ENCODE data around the gene TMEM134. TPM values are rescaled to one million over a fixed set of nuclear protein-coding genes. Genes with fewer than 3 reads are reported as not detected.
"Not testable (repeated sequence)": the region's sequence is repeated elsewhere in the genome, so short reads cannot be mapped to it uniquely, and the experiment has no call there.

The TMEM134 gene, protein sequence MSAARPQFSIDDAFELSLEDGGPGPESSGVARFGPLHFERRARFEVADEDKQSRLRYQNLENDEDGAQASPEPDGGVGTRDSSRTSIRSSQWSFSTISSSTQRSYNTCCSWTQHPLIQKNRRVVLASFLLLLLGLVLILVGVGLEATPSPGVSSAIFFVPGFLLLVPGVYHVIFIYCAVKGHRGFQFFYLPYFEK
- 85.3 TPM for total RNA-seq
- long read RNA-seq, transcript TMEM134-202 (6 exons, 823 nt), result minor isoform, 7 of 63 reads
- long read RNA-seq, transcript TMEM134-201 (7 exons, 3,534 nt), result major isoform, 28 of 63 reads
- long read RNA-seq, partial matches to known transcripts, result 0 of 63 reads
- long read RNA-seq, other reads (novel, unspliced or antisense), result 25 of 63 reads

DNA sequence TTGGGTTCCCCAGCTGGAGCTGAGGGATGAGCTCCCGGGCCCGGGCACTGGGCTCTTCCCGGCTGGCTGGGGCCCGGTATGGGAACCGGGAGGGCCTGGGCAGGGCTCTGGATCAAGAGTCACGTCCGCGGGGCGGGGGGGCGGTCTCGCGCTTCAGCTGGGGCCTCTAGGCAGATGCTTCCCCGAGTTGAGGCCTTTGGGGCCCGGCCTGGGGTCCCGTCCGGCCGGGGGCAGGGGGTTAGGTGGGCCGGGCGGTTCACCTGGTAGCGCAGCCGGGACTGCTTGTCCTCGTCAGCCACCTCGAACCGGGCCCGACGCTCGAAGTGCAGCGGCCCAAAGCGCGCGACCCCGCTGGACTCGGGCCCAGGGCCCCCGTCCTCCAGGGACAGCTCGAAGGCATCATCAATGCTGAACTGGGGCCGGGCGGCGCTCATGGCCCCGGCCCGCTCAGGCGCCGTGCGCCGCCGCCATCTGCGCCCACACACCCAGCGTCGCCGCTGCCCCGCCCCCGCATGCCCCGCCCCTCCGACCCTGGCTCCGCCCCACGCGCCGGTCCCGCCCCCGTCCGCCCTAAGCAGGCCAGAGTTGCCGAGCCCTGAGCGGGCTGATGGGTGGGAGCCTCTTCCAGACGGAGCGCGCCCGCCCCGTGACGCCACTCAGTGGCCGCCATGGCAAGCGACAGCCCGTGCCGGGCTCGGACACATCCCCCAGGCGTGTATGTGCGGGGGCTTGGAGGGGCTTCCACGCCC is at the start of gene TMEM134:
Gene TMEM134, minus strand, starts transcription at position 493 of the 749 bp plus-strand sequence. Its CDS starts 59 bp downstream, at position 434.
- ATAC-seq (peak; percentile 95), DNase-seq (ENCODE audit: missing footprints) (peak; percentile 97)
- intact Hi-C loops (cut with DNase I), result loop anchor here (1.0 to 5.0 kb wide), 3 partner anchors 26 to 67 kb away; partner anchors contain the start of genes CORO1B, PPP1CA and TBC1D10C

DNA sequence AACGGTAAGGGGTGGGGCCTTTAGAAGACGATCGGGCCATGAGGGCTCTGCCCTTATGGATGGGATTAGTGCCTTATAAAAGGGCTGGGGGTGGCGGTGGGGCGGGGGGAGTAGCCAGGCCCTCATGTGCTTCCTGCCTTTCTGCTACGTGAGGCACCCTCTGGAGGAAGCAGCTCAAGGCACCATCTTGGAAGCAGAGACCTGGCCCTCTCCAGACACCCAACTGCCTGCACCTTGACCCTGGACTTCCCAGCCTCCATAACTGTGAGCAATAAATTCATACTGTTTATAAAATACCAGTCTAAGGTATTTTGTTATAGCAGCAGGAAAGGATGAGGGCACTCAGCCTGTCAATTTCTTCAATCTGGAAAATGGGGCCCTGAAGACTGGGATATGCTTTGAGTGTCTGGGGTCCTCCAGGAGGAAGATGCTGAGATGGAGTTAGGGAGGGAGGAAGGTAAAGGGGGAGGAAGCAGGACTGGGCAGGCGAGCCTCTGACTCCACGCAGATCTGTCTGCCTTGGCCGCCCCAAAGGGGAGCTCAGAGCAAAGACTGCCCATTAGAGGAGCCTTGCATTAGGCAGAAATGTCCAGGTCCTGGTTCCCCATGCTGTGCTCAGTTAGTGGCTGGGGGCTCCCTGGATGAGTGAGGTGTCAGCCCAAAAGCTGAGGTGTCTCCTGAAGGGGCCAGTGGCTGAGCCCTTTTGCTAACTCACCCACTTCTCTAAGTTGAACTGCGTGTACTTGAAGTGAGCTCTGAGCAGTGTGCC is 48.9 kb upstream of the TMEM134 start:
- ATAC-seq (no peak), DNase-seq (ENCODE audit: missing footprints) (no peak)
- intact Hi-C loops (cut with DNase I), result no loop called here

DNA sequence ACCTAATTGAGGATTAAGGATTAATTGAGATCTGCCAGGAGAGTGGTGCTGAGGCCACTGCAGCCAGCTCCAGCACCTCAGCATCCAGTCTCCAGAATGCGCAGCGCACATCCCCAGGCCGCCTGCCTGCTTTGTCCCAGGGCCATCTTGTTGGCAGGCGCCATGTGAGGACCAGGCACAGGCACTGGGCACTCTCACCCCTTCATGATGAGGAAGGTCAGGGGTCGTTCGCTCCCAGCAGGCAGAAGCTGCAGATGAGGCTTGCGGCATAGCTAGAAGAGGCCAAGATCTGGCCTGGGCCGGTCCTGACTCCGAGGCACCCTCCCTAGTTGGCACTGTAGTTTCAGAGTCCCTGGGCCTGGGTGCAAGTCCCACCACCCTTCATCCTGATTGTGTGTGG is 47.8 kb upstream of the TMEM134 start:
- ATAC-seq (no peak), DNase-seq (ENCODE audit: missing footprints) (no peak)
- intact Hi-C loops (cut with DNase I), result no loop called here

DNA sequence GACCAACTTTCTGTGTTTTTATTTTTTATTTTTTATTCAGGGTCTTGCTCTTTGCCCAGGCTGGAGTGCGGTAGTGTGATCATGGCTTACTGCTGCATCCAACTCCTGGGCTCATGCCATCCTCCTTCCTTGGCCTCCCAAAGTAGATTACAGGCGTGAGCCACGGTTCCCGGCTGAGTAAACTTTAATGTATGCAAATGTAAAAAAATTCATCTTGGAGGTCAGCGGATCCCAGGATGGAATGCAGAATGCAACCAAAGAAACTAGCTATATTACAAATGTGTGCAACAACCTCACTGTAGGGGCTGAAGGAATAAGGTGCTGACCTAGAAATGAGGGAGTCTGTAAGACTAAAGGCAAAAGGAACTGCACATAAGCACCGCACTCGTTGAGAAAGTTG is 45.1 kb upstream of the TMEM134 start:
- DNase-seq (ENCODE audit: missing footprints) (no peak), ATAC-seq (no peak)

DNA sequence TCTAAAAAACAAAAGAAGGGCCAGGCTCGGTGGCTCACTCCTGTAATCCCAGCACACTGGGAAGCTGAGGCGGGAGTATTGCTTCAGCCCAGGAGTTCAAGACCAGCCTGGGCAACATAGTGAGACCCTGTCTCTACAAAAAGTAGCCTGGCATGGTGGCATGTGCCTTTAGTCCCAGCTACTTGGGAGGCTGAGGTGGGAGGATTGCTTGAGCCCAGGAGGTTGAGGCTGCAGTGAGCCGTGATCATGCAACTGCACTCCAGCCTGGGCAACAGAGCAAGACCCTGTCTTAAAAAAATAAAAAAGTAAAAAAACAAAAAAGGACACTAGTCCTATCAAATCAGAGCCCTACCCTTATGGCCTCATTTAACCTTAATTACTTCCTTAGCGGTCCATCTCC is 42.5 kb upstream of the TMEM134 start:
- intact Hi-C loops (cut with DNase I); DNase-seq (ENCODE audit: missing footprints): not testable (repeated sequence)

More for the DNA sequence above, 45.1 kb upstream of the TMEM134 start:
- intact Hi-C loops (cut with DNase I), result no loop called here

DNA sequence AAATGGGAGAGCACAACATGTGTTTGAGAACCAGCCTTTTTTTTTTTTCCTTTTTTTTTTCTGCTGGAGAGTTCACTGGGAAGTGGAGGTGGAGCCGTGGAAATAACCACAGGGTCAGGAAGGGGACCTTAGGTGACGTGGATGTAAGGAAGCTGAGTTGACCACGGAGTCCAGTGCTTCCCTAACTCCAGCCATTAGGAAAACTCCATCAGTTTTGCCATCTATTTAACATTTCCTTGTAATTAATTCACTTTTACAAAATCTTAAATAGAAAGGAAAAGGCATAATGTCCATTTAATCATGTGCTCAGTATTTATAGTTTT is 40.9 kb upstream of the TMEM134 start:
- intact Hi-C loops (cut with DNase I), result no loop called here
- DNase-seq (ENCODE audit: missing footprints), result no peak
- no peak for ATAC-seq

More for the DNA sequence above, 42.5 kb upstream of the TMEM134 start:
- not testable (repeated sequence) for ATAC-seq

DNA sequence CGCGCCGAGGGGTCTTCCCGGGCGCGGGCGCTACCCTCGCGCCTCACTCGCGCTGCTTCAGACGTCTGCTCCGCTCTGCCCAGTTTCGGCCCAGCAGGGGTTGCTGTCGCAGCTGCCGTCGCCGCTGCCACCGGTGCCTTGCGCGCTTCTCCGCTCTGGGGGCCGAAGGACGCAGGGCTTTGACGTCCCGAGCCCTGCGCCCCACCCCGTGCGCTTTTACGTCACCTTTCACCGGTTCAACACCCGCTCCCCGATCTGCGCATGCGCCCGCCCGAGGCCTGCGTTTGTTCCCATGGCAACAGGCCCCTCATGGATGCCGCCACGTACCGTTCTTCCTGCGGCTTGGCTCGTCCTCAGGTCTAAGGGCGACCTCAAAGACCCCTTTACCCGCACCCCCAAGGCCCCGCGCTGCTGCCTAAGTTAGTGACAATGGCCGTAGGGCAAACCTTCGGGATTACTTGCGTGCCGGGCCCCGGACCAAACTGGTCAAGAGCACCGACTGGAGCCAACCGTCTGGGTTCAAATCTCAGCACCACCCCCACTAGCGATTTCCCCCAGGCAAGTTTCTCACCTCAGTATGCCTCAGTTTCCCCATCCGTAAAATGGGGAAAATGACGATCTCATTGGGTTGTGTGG is 39.6 kb upstream of the TMEM134 start:
- ATAC-seq (peak; percentile 62), DNase-seq (ENCODE audit: missing footprints) (peak; percentile 99)
- intact Hi-C loops (cut with DNase I), result loop anchor here (5.0 kb wide), 2 partner anchors 99 to 156 kb away; partner anchors contain the start of genes NDUFV1 and POLD4

DNA sequence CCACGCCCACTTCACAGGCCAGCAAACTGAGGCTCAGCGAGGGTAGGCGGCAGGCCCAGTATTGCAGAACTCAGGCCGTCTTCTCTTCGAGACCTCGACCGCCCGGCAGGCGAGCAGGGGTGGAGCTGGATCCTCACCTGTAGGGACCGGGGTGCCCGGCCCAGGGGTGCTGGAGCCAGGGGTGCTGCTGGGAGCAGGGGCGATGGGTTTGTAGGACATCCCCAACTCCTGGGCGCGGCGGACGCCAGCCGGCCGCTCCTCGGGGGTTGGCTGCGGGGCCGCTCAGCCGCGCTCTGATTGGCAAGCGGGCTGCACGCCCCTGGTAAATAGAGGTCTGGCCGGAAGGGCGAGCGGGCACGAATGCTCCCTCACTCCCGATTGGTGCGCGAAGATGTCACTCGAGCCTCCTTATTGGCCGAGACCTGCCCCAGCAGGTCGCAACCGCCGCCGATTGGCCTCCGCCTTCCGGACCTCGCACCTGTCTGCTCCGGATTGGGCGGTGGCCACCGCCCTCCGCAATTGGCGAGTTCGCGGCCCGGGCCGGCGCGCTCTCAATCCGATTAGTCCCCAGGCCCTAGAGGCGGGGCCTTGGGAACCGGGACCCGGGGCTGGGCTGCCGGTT is 38.9 kb upstream of the TMEM134 start, which contains the start of gene CDK2AP2:
Gene CDK2AP2, minus strand, starts transcription at position 299 of the 622 bp plus-strand sequence. Its CDS starts 80 bp downstream, at position 219.
- ATAC-seq (peak; percentile 88), DNase-seq (ENCODE audit: missing footprints) (peak; percentile 100)
- intact Hi-C loops (cut with DNase I), result loop anchor here (2.0 to 5.0 kb wide), 3 partner anchors 99 to 156 kb away; partner anchors contain the start of genes NDUFV1, POLD4 and RAD9A

DNA sequence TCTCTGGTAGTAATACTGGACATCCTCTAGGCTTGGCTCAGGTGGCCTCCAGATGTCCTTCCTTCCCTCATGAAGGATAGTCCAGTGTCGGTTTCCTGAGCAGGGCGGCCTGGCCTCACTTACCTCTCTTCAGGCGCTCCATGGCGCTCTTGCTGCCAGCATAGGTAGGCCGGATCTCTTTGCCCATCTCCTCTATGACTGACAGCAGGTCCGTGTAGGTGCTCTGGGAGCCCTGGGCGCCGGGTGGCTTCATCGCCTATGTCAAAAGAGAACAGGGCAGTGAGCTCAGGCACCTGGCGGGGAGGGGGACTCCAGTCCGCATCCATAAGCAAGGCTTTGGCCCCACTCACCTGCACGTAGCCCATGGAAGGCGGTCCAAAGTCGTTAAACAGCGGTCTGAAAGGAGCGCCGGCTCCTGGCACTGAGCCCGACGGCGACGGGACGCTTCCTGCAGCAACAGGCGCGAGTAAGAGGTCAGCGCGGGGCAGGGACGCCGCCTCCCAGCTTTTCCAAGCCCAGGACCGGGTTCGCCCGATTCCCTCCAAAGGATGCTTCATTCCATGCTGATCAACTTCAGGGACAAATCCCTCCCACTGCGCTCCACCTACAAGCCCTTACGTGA is 38.3 kb upstream of the TMEM134 start:
- no peak for DNase-seq (ENCODE audit: missing footprints)
- no peak for ATAC-seq
- intact Hi-C loops (cut with DNase I), result loop anchor here (2.0 to 5.0 kb wide), 3 partner anchors 100 to 155 kb away; partner anchors contain the start of genes NDUFV1, POLD4 and RAD9A

DNA sequence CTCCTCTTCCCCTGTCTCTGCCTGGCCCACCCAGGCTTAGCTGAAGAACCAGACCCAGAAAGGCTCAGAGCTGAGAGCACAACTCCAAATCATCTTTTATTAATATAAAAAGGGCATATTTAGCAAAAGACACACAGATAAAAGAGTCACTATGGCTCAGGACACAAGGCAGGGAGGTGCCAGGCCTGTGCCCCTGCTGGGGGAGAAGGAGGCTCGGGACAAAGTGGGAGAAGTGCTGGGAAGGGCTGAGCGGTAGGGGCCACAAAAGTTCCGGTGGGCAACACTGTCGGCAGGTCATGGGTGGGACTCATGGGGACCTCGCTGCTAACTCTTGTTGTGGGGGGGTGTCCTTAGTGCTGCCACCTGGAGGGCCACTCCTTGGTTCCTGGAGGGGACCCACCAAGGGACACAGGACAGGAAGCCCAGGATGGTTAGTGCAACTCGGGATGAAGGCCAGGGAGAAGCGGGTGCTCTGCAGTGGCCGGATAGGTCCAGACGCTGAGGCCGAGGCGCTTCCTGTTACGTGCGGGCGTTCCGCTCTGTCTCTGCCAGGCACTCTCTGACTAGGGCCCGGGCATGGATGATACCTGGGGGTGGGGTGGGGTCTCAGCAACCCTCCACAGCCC is 37.5 kb upstream of the TMEM134 start:
- ATAC-seq (no peak), DNase-seq (ENCODE audit: missing footprints) (no peak)
- intact Hi-C loops (cut with DNase I), result loop anchor here (1.0 to 5.0 kb wide), 4 partner anchors 37 to 154 kb away; partner anchors contain the start of genes NDUFV1, POLD4, RAD9A and TMEM134

DNA sequence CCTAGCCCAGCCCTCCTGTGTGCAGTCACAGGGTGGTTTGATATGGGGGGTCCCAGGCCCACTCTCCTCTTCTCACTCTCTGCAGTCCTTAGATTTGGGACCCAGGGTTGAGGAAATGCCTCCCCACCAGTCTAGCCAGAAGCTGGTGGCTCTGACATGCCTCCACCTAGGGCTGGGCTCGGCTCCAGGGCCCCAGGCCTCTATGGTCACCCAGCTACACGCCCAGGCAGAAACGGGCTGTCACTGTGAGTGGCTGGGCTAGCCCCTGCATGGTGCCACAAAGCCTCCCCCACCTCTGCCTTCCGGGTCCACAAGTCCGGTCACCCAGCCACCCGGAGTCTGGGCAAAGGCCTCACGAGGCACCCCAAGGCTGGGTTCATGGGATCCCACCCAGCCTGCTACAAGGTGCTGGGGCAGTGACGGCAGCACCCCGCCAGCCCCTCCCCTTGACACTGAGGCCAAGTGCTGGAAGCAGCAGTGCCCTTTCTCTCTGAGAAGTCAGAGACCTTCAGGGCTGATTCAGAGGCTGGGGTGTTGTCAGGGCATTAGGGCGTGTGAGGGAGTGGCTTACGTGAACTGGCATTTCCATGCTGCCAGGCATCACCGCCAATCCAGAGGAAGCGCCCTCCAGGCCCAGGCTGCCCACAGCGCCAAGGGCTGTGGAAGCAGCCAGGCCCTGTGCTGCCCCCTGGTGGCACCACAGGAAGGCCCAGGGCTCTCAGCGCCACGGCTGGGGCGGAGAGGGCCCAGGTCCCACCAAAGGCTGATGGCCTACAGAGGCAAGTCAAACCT is 36.8 kb upstream of the TMEM134 start:
- peak; percentile 94 for DNase-seq (ENCODE audit: missing footprints)
- ATAC-seq, result peak; percentile 61
- intact Hi-C loops (cut with DNase I), result loop anchor here (1.0 to 5.0 kb wide), 5 partner anchors 23 to 154 kb away; partner anchors contain the start of genes AIP, NDUFV1, POLD4 and RAD9A

DNA sequence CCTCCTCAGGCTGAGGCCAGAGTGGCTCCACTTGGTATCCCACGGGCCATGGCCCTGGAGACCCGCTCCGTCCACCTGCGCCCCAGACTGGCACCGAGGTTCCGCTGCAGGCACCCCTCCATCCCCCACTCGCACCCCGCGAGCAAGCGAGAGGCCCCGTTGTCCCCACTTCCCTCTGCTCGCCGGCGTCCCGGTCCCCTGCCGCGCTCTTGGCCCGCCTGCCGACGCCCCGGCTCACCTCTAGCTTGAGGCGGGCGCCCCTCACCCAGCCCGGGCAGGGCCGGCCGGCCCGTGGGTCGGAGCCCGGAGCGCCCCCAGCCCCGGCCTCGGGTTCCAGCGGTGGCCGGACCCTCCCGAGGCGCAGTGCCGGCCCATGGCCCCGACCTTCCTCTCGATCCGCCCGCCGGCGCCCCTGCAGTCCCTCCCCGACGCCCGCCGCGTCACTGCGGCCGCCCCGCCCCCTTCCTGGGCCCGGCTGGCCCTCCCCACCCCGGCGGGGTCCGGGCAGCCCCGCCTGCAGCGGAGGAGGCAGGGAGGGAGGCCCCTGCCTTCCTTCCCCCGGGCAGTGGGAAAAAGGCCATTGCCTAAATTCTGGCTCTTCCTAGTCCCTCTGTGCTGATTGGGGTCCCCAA is 36.0 kb upstream of the TMEM134 start, which contains the start of gene PITPNM1:
Gene PITPNM1, minus strand, starts transcription at position 414 of the 632 bp plus-strand sequence. CDS start 1,183 bp downstream, outside the sequence.
- intact Hi-C loops (cut with DNase I), result loop anchor here (2.0 to 5.0 kb wide), 3 partner anchors 22 to 153 kb away; partner anchors contain the start of genes AIP, NDUFV1 and POLD4
- peak; percentile 90 for DNase-seq (ENCODE audit: missing footprints)
- ATAC-seq, result peak; percentile 52

DNA sequence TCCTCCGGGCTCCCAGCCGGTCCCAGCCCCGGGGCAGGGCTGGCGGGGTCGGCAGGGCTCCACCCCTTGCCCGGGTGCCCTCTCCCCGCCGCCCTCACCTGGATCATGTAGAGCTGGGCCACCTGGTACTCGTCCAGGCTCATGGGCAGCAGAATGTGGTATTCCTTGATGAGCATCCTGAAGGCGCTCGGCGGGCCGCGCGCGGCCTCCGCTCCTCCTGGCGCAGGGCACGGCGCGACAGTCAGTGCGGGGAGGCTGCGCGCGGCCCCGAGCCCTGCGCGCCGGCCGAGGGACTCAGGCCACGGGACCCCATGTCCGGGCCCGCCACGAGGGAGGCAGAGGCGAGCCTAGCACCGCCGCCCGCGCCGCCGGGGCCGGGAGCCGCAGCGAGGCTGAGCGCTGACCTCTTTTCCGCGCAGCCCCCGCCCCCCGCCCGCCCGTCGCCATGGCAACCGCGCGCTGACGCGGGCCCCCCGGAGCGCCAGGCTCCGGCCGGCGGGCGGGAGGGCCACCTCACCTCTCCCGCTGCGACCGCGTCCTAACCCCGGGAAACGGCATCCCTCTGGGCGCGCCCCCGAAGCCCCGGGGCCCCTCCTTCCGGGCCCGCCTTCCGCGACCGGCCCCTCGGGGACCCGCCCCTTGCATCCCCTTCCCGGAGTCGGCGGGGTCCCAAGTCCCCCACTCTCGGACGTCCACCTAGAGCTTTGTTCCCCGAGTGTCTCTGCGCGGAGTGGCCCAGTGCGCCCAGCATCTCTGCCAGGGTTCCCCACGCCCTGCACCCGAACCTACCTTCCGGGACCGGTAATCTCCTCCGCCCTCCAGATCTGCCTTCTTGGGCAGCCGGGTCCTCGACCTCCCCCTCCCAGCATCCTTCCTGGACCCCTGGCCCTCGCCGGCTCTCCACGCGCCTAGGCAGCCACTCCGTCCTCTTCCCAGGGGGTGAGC is 35.2 kb upstream of the TMEM134 start:
- ATAC-seq, result no peak
- DNase-seq (ENCODE audit: missing footprints), result no peak
- intact Hi-C loops (cut with DNase I), result loop anchor here (2.0 kb wide), 1 partner anchor 21 kb away; the partner anchor contains the start of gene AIP
